HCT116 (cell line): ENCODE results near the gene LRCH1. TPM values are rescaled to one million over a fixed set of nuclear protein-coding genes. Genes with fewer than 3 reads are reported as not detected.

Experiments used
- ATAC-seq: fragments of 200-7000 bp; cut with Tn5 transposase; 2 replicates; pipeline ENCODE4 v1.9.1; 2020; ENCODE audit warnings: mild to moderate bottlenecking, moderate library complexity
- BruUV-seq: library from RNA; stranded (reverse); fragments of 400-500 nt; replicated peaks from 2 replicates; lab custom pipeline; 2021; lab: Mats Ljungman, UMichigan
- CTCF ChIA-PET: fragments of 300-600 bp; sonication (Branson Sonifier 250); formaldehyde crosslinking; loops from one replicate; lab custom pipeline; 2021; ENCODE audit warnings: antibody characterized with exemption; lab: Charles Lee
- POLR2A ChIA-PET: fragments of 300-600, 350-600 bp; sonication (Branson Sonifier 250); formaldehyde crosslinking; loops from one replicate; lab custom pipeline; 2021; ENCODE audit warnings: antibody characterized with exemption; lab: Charles Lee
- RAD21 ChIA-PET, 2 experiments: fragments of 300-600 bp; sonication (Branson Sonifier 250); formaldehyde crosslinking; loops; one replicate each; lab custom pipeline; 2023; ENCODE audit warnings: low total read pairs in 2 of 2; ENCODE audit not compliant: uncharacterized antibody in 2 of 2, unreplicated experiment in 2 of 2, low non-redundant PET in 1 of 2; lab: Charles Lee
- DNase-seq: peaks from one replicate; pipeline ENCODE4 v3.0.0-alpha.2; 2010; ENCODE audit warnings: low read depth, low spot score
- H2AFZ ChIP-seq: fragments of 200-600 bp; shearing (Covaris generic), sonication (generic); 2 replicates; pipeline ENCODE4 v1.6.1; 2017; ENCODE audit warnings: low read depth, mixed run types, mixed read lengths, antibody characterized with exemption, low read length; ENCODE audit not compliant: poor library complexity, severe bottlenecking
- H3K27ac ChIP-seq: 2 replicates; pipeline ENCODE4 v1.5.1; 2012; ENCODE audit warnings: low read depth, low read length
- H3K27me3 ChIP-seq: fragments of 200-600 bp; sonication (generic); 2 replicates; pipeline ENCODE4 v1.6.1; 2016; ENCODE audit warnings: mixed run types, low read length, mixed read lengths; ENCODE audit not compliant: insufficient read depth
- H3K36me3 ChIP-seq, 2 experiments: fragments of 200-500 bp in 1 of 2; fragments of 200-600 bp in 1 of 2; sonication (Bioruptor generic) in 1 of 2; sonication (generic) in 1 of 2; 2 replicates each; pipeline versions ENCODE4 v1.5.1 to v1.6.1; 2014 to 2016; ENCODE audit warnings: low read length in 2 of 2, inconsistent platforms in 1 of 2, mixed read lengths in 1 of 2, mixed run types in 1 of 2; ENCODE audit not compliant: insufficient read depth in 2 of 2, control insufficient read depth in 1 of 2
- H3K4me1 ChIP-seq, 2 experiments: fragments of 200-600 bp in 1 of 2; sonication (generic) in 1 of 2; 2 replicates each; pipeline versions ENCODE4 v1.5.1 to v1.6.1; 2012 to 2017; ENCODE audit warnings: low read length in 2 of 2, inconsistent platforms in 1 of 2, mild to moderate bottlenecking in 1 of 2, mixed read lengths in 1 of 2, mixed run types in 1 of 2, moderate library complexity in 1 of 2; ENCODE audit not compliant: insufficient read depth in 2 of 2, control insufficient read depth in 1 of 2
- H3K4me2 ChIP-seq: fragments of 200-600 bp; sonication (generic); 2 replicates; pipeline ENCODE4 v1.6.1; 2017; ENCODE audit warnings: mixed run types, low read length, mixed read lengths
- H3K4me3 ChIP-seq, 2 experiments: fragments of 200-600 bp in 1 of 2; sonication (generic) in 1 of 2; replicated peaks in 1 of 2; 2 replicates each; pipeline ENCODE4 v1.5.1; 2011 to 2016; ENCODE audit warnings: low read length in 2 of 2, control low read depth in 1 of 2, low read depth in 1 of 2, mild to moderate bottlenecking in 1 of 2, mixed read lengths in 1 of 2, mixed run types in 1 of 2
- H3K79me2 ChIP-seq: fragments of 200-600 bp; sonication (generic); 2 replicates; pipeline ENCODE4 v1.6.1; 2017; ENCODE audit warnings: mild to moderate bottlenecking, mixed run types, low read length, moderate library complexity, mixed read lengths; ENCODE audit not compliant: insufficient read depth
- H3K9ac ChIP-seq: fragments of 200-600 bp; sonication (generic); 2 replicates; pipeline ENCODE4 v1.6.1; 2016; ENCODE audit warnings: low read length, mixed read lengths
- H3K9me2 ChIP-seq: fragments of 200-600 bp; sonication (generic), shearing (Covaris generic); 2 replicates; pipeline ENCODE4 v1.6.1; 2017; ENCODE audit warnings: mixed run types, mild to moderate bottlenecking, moderate library complexity; ENCODE audit not compliant: insufficient read depth
- H3K9me3 ChIP-seq, 2 experiments: fragments of 200-500 bp in 1 of 2; fragments of 200-600 bp in 1 of 2; sonication (Bioruptor generic) in 1 of 2; sonication (generic) in 1 of 2; 2 replicates each; pipeline ENCODE4 v1.6.1; 2014 to 2017; ENCODE audit warnings: low read length in 2 of 2, mixed read lengths in 2 of 2, inconsistent platforms in 1 of 2, low read depth in 1 of 2, mild to moderate bottlenecking in 1 of 2, mixed run types in 1 of 2, moderate library complexity in 1 of 2; ENCODE audit not compliant: control insufficient read depth in 1 of 2, insufficient read depth in 1 of 2
- H4K20me1 ChIP-seq: fragments of 200-600 bp; sonication (generic), shearing (Covaris generic); 2 replicates; pipeline ENCODE4 v1.6.1; 2017; ENCODE audit warnings: mixed run types, mild to moderate bottlenecking, moderate library complexity; ENCODE audit not compliant: insufficient read depth
- CBX3 ChIP-seq: IDR thresholded peaks from 2 replicates; pipeline ENCODE4 v1.6.1; 2012; ENCODE audit warnings: low read depth
- ELF1 ChIP-seq: IDR thresholded peaks from 2 replicates; pipeline ENCODE4 v1.6.1; 2012; ENCODE audit warnings: low read depth, borderline replicate concordance
- POLR2A ChIP-seq: IDR thresholded peaks from 2 replicates; pipeline ENCODE4 v1.7.0; 2011; ENCODE audit warnings: borderline replicate concordance; ENCODE audit not compliant: insufficient read depth, insufficient read length; ENCODE audit errors: extremely low read depth
- POLR2AphosphoS5 ChIP-seq: IDR thresholded peaks from 2 replicates; pipeline ENCODE4 v1.6.1; 2011; ENCODE audit warnings: mild to moderate bottlenecking, low read depth, low read length, moderate library complexity
- SIN3A ChIP-seq: IDR thresholded peaks from 2 replicates; pipeline ENCODE4 v1.6.1; 2012; ENCODE audit warnings: low read depth
- ZBTB33 ChIP-seq: IDR thresholded peaks from 2 replicates; pipeline ENCODE4 v1.6.1; 2011; ENCODE audit warnings: mild to moderate bottlenecking, low read length, moderate library complexity; ENCODE audit not compliant: insufficient replicate concordance; ENCODE audit errors: extremely low read depth
- ZFX ChIP-seq: fragments of 450-650 bp; IDR thresholded peaks from 2 replicates; pipeline ENCODE4 v1.6.1; 2017
- intact Hi-C: fragments of 100-400 bp; cut with micrococcal nuclease; formaldehyde crosslinking; loops from 2 replicates; pipeline ENCODE4 v1.10.0; 2022
- total RNA-seq: library from RNA; stranded (reverse); gene quantifications from one replicate; pipeline ENCODE4 v1.2.1, GENCODE V29; 2021; ENCODE audit not compliant: unreplicated experiment

LRCH1 gene
- total RNA-seq, 1 experiment from 2014 or later = 15.6 TPM

- H2AFZ ChIP-seq = no peak overlapping the region
- no peak overlapping the region for H3K9ac ChIP-seq
- H3K79me2 ChIP-seq = no peaks in the 10 kb centered on the region
- no peaks in the 10 kb centered on the region for H3K9me3 ChIP-seq
- RAD21 ChIA-PET = no interaction called here
- no peaks in the 10 kb centered on the region for H3K4me1 ChIP-seq
- CTCF ChIA-PET = no interaction called here
- ATAC-seq (no peak), DNase-seq (no peak)
- no peaks in the 10 kb centered on the region for H3K36me3 ChIP-seq
- no peaks in the 10 kb centered on the region for H3K9me2 ChIP-seq
- H3K27ac ChIP-seq = no peak overlapping the region
- no peak overlapping the region for H3K4me3 ChIP-seq
- H3K27me3 ChIP-seq = no peaks in the 10 kb centered on the region; the same call in 1 of the 2 replicates
- no peak overlapping the region for H3K4me2 ChIP-seq
- intact Hi-C loops = no loop called here
- TF ChIP-seq ZBTB33 = no peak
- no peak for TF ChIP-seq POLR2AphosphoS5
- no peak for TF ChIP-seq ELF1
- TF ChIP-seq CBX3 = no peak
- no peak for TF ChIP-seq POLR2A
- no peak for TF ChIP-seq SIN3A
- TF ChIP-seq ZFX = no peak
- no peaks in the 10 kb centered on the region for H4K20me1 ChIP-seq
- POLR2A ChIA-PET = no interaction called here
- no TSS peak for BruUV-seq
Observed at GRCh38 chr13:46529216-46529919, 23.6 kb upstream of the LRCH1 start.
